Measurements from ENCODE around the gene FAM168A. TPM values are rescaled to one million over a fixed set of nuclear protein-coding genes. Genes with fewer than 3 reads are reported as not detected.

Gene FAM168A
- total and polyA plus RNA-seq, 10 of the 15 experiments (the other 5 are each of a cell fraction or from before 2014, with no cell fraction given), result 1.7 to 20.0 (median 10.0) TPM

DNA sequence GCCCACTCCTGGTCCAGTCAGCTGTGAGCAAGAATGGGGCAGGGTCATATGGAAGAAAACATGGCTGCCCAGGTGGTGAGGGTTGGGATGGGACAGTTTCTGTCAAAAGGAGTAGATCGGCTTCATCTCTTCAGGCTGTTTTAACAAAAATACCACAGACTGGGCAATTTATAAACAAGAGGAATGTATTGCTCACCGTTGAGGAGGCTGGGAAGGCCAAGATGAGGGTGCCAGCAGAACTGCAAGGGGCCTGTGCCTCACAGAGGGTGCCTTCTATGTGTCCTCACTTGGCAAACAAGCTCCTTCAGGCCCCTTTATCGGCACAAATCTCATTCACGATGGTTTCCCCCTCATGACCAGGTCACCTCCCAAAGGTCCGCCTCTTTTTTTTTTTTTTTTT lies 239.8 kb downstream of the FAM168A start:
- H3K4me3 ChIP-seq, result no peak overlapping the region
- H3K9ac ChIP-seq (ENCODE audit: control insufficient read depth, insufficient read depth, low read length), result no peak overlapping the region
- ChIA-PET CTCF (interaction anchor here (1.1 to 15.3 kb wide), 4 partner anchors 9 to 302 kb away, joined by 3 to 400 read pairs (median 5); no protein-coding TSS in a partner anchor), POLR2A (interaction anchor here (0.6 kb wide), 1 partner anchor 93 kb away, joined by 3 read pairs; no protein-coding TSS in a partner anchor), SMC1A (ENCODE audit: uncharacterized antibody, unreplicated experiment) (interaction anchor here (1.5 kb wide), 1 partner anchor 63 kb away, joined by 3 read pairs; no protein-coding TSS in a partner anchor), RAD21 (ENCODE audit: unreplicated experiment) (no interaction called here)
- 72% methylated on average over 4 of the region's 5 CpGs for WGBS (ENCODE audit: insufficient coverage, insufficient replicate concordance, low lambda C conversion rate, missing lambda C conversion rate)
- H3K79me2 ChIP-seq (ENCODE audit: control insufficient read depth, insufficient read depth, low read length), result no peaks in the 10 kb centered on the region
- H3K36me3 ChIP-seq (ENCODE audit: control insufficient read depth in 2 of 2, insufficient read depth in 2 of 2, low read length in 1 of 2), result peaks cover 0 to 3% of the 10 kb centered on the region in 2 experiments; a peak in 1 of 4 replicates
- no peak overlapping the region for H3K4me2 ChIP-seq (ENCODE audit: control insufficient read depth, insufficient read depth)
- no peak for ATAC-seq
- H3K4me1 ChIP-seq (ENCODE audit: control insufficient read depth, insufficient read depth, low read length), result no peaks in the 10 kb centered on the region
- no TSS peak for BruUV-seq (replicated peaks)
- no peaks in the 10 kb centered on the region for H4K20me1 ChIP-seq (ENCODE audit: control insufficient read depth, insufficient read depth)
- no peak overlapping the region for H2AFZ ChIP-seq (ENCODE audit: control insufficient read depth, low read depth, low read length)
- in situ Hi-C loops (cut with MboI) (no loop called here), intact Hi-C loops (cut with micrococcal nuclease; ENCODE audit: unreplicated experiment) (no loop called here)
- H3K27me3 ChIP-seq (replicated peaks in 1 of 2; ENCODE audit: control insufficient read depth in 2 of 2, insufficient read depth in 2 of 2, low read length in 1 of 2), result no peaks in the 10 kb centered on the region
- FAIRE-seq, result no peak
- H3K27ac ChIP-seq (ENCODE audit: control insufficient read depth, insufficient read depth), result no peak overlapping the region
- TF ChIP-seq SMARCA5 (IDR thresholded peaks at IDR 0.05) (no peak), ETV6 (conservative IDR thresholded peaks at IDR 0.05 in 1 of 2, IDR thresholded peaks at IDR 0.05 in 1 of 2; ENCODE audit: borderline replicate concordance in 1 of 2, low read depth in 1 of 2) (no peak), RAD51 (IDR thresholded peaks at IDR 0.05) (no peak), JUND (IDR thresholded peaks at IDR 0.05; ENCODE audit: low read depth, low read length) (no peak), PAX5 (IDR thresholded peaks at IDR 0.05; ENCODE audit: borderline replicate concordance, low read depth, low read length) (no peak), ZBTB33 (IDR thresholded peaks at IDR 0.05) (no peak), SUZ12 (IDR thresholded peaks at IDR 0.05; ENCODE audit: unreplicated experiment) (no peak), CHD1 (IDR thresholded peaks at IDR 0.05; ENCODE audit: low read depth, low read length) (no peak), SKIL (IDR thresholded peaks at IDR 0.05; ENCODE audit: low read depth, poor library complexity, severe bottlenecking) (no peak), KDM1A (IDR thresholded peaks at IDR 0.05; ENCODE audit: borderline replicate concordance) (no peak), NBN (IDR thresholded peaks at IDR 0.05) (no peak)
- TF ChIP-seq, protein P1, sequence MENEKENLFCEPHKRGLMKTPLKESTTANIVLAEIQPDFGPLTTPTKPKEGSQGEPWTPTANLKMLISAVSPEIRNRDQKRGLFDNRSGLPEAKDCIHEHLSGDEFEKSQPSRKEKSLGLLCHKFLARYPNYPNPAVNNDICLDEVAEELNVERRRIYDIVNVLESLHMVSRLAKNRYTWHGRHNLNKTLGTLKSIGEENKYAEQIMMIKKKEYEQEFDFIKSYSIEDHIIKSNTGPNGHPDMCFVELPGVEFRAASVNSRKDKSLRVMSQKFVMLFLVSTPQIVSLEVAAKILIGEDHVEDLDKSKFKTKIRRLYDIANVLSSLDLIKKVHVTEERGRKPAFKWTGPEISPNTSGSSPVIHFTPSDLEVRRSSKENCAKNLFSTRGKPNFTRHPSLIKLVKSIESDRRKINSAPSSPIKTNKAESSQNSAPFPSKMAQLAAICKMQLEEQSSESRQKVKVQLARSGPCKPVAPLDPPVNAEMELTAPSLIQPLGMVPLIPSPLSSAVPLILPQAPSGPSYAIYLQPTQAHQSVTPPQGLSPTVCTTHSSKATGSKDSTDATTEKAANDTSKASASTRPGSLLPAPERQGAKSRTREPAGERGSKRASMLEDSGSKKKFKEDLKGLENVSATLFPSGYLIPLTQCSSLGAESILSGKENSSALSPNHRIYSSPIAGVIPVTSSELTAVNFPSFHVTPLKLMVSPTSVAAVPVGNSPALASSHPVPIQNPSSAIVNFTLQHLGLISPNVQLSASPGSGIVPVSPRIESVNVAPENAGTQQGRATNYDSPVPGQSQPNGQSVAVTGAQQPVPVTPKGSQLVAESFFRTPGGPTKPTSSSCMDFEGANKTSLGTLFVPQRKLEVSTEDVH (IDR thresholded peaks at IDR 0.05; ENCODE audit: low read depth, partially characterized antibody), result no peak
- TF ChIP-seq, protein P2, sequence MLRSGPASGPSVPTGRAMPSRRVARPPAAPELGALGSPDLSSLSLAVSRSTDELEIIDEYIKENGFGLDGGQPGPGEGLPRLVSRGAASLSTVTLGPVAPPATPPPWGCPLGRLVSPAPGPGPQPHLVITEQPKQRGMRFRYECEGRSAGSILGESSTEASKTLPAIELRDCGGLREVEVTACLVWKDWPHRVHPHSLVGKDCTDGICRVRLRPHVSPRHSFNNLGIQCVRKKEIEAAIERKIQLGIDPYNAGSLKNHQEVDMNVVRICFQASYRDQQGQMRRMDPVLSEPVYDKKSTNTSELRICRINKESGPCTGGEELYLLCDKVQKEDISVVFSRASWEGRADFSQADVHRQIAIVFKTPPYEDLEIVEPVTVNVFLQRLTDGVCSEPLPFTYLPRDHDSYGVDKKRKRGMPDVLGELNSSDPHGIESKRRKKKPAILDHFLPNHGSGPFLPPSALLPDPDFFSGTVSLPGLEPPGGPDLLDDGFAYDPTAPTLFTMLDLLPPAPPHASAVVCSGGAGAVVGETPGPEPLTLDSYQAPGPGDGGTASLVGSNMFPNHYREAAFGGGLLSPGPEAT (IDR thresholded peaks at IDR 0.05; ENCODE audit: low read depth), result no peak
- no peaks in the 10 kb centered on the region for H3K9me3 ChIP-seq (replicated peaks; ENCODE audit: control insufficient read depth, insufficient read depth, low read length)
- DNase-seq (ENCODE audit: low read depth, low spot score), result no peak
